HEK293 (cell line): ENCODE results near the gene FBN2.

Source experiments
- CTCF ChIA-PET: fragments of 350-600 bp; formaldehyde crosslinking; extraction: SDS; loops from one replicate; lab custom pipeline; 2021; ENCODE audit warnings: antibody characterized with exemption; lab: Yijun Ruan, JAX
- POLR2A ChIA-PET: fragments of 300-600 bp; formaldehyde crosslinking; extraction: SDS; loops from one replicate; lab custom pipeline; 2020; ENCODE audit warnings: antibody characterized with exemption, inconsistent platforms; lab: Yijun Ruan, JAX
- H3K27ac ChIP-seq: fragments of 200-500 bp; sonication (Bioruptor generic); 2 replicates; pipeline ENCODE4 v1.5.1; 2014; ENCODE audit warnings: low read depth, low read length, control low read depth, inconsistent platforms; ENCODE audit errors: extremely low read depth
- H3K36me3 ChIP-seq, 2 experiments: fragments of 200-500 bp in 1 of 2; sonication (Bioruptor generic) in 1 of 2; 1 replicate in 1 of 2; 2 replicates in 1 of 2; pipeline ENCODE4 v1.5.1; 2014 to 2017; ENCODE audit warnings: inconsistent platforms in 2 of 2, low read length in 2 of 2; ENCODE audit not compliant: control insufficient read depth in 2 of 2, insufficient read depth in 1 of 2
- H3K4me1 ChIP-seq: fragments of 200-500 bp; sonication (Bioruptor generic); 2 replicates; pipeline ENCODE4 v1.5.1; 2014; ENCODE audit warnings: mild to moderate bottlenecking, low read length, inconsistent platforms; ENCODE audit not compliant: control insufficient read depth, insufficient read depth
- H3K4me3 ChIP-seq: 2 replicates; pipeline ENCODE4 v1.5.1; 2011; ENCODE audit warnings: low read depth, mild to moderate bottlenecking, control low read depth, low read length, moderate library complexity
- H3K9me3 ChIP-seq: fragments of 200-500 bp; sonication (Bioruptor generic); 2 replicates; pipeline ENCODE4 v1.5.1; 2014; ENCODE audit warnings: low read depth, low read length, inconsistent platforms; ENCODE audit not compliant: control insufficient read depth, insufficient read depth
- GFI1B ChIP-seq: fragments of 450-650 bp; formaldehyde crosslinking; IDR thresholded peaks from 2 replicates; pipeline ENCODE4 v1.5.1; 2016; ENCODE audit warnings: missing biosample characterization, missing genetic modification characterization
- KLF10 ChIP-seq: fragments of 450-650 bp; IDR thresholded peaks from 2 replicates; pipeline ENCODE4 v1.5.1; 2018; ENCODE audit warnings: missing biosample characterization, mild to moderate bottlenecking, missing genetic modification characterization
- KLF16 ChIP-seq: fragments of 450-650 bp; formaldehyde crosslinking; IDR thresholded peaks from 2 replicates; pipeline ENCODE4 v1.5.1; 2017; ENCODE audit warnings: missing biosample characterization, missing genetic modification characterization
- MZF1 ChIP-seq: fragments of 450-650 bp; formaldehyde crosslinking; IDR thresholded peaks from 2 replicates; pipeline ENCODE4 v1.5.1; 2017; ENCODE audit warnings: missing biosample characterization, missing genetic modification characterization, borderline replicate concordance
- PRDM1 ChIP-seq: fragments of 450-650 bp; formaldehyde crosslinking; IDR thresholded peaks from 2 replicates; pipeline ENCODE4; 2016; ENCODE audit warnings: missing biosample characterization, missing genetic modification characterization
- SALL2 ChIP-seq: fragments of 450-650 bp; formaldehyde crosslinking; IDR thresholded peaks from 2 replicates; pipeline ENCODE4 v1.5.0; 2017; ENCODE audit warnings: missing biosample characterization, mild to moderate bottlenecking, missing genetic modification characterization, borderline replicate concordance
- TSHZ1 ChIP-seq: fragments of 450-650 bp; formaldehyde crosslinking; IDR thresholded peaks from 2 replicates; pipeline ENCODE4 v1.5.1; 2016; ENCODE audit warnings: missing biosample characterization, missing genetic modification characterization, borderline replicate concordance
- ZBTB17 ChIP-seq: fragments of 450-650 bp; formaldehyde crosslinking; IDR thresholded peaks from 2 replicates; pipeline ENCODE4 v1.5.1; 2016; ENCODE audit warnings: missing biosample characterization, missing genetic modification characterization
- ZBTB6 ChIP-seq: fragments of 450-650 bp; formaldehyde crosslinking; IDR thresholded peaks from 2 replicates; pipeline ENCODE4 v1.5.1; 2017; ENCODE audit warnings: missing biosample characterization, missing genetic modification characterization
- ZNF211 ChIP-seq: fragments of 450-650 bp; formaldehyde crosslinking; IDR thresholded peaks from 2 replicates; pipeline ENCODE4 v1.5.1; 2016; ENCODE audit warnings: low read depth, missing biosample characterization, missing genetic modification characterization
- ZNF214 ChIP-seq: fragments of 450-650 bp; formaldehyde crosslinking; IDR thresholded peaks from 2 replicates; pipeline ENCODE4 v1.5.1; 2017; ENCODE audit warnings: missing biosample characterization, mild to moderate bottlenecking, missing genetic modification characterization, borderline replicate concordance
- ZNF248 ChIP-seq: fragments of 450-650 bp; formaldehyde crosslinking; IDR thresholded peaks from 2 replicates; pipeline ENCODE4 v1.5.1; 2017; ENCODE audit warnings: missing biosample characterization, missing genetic modification characterization
- ZNF292 ChIP-seq: fragments of 450-650 bp; formaldehyde crosslinking; IDR thresholded peaks from 2 replicates; pipeline ENCODE4 v1.5.1; 2016; ENCODE audit warnings: low read depth, missing biosample characterization, missing genetic modification characterization, borderline replicate concordance
- ZNF350 ChIP-seq: fragments of 450-650 bp; formaldehyde crosslinking; IDR thresholded peaks from 2 replicates; pipeline ENCODE4 v1.5.0; 2017; ENCODE audit warnings: missing biosample characterization, mild to moderate bottlenecking, missing genetic modification characterization
- ZNF433 ChIP-seq: fragments of 450-650 bp; formaldehyde crosslinking; IDR thresholded peaks from 2 replicates; pipeline ENCODE4 v1.5.1; 2016; ENCODE audit warnings: missing biosample characterization, missing genetic modification characterization, low read depth
- ZNF600 ChIP-seq: fragments of 450-650 bp; formaldehyde crosslinking; IDR thresholded peaks from 2 replicates; pipeline ENCODE4 v1.5.1; 2016; ENCODE audit warnings: missing biosample characterization, missing genetic modification characterization
- ZNF792 ChIP-seq: fragments of 450-650 bp; formaldehyde crosslinking; IDR thresholded peaks from 2 replicates; pipeline ENCODE4 v1.5.1; 2016; ENCODE audit warnings: missing biosample characterization, missing genetic modification characterization
- ZSCAN4 ChIP-seq: fragments of 450-650 bp; formaldehyde crosslinking; IDR thresholded peaks from 2 replicates; pipeline ENCODE4 v1.5.1; 2017; ENCODE audit warnings: missing biosample characterization, missing genetic modification characterization
- ZXDB ChIP-seq: fragments of 450-650 bp; formaldehyde crosslinking; IDR thresholded peaks from 2 replicates; pipeline ENCODE4 v1.5.1; 2016; ENCODE audit warnings: missing biosample characterization, missing genetic modification characterization

Gene FBN2

GRCh38 chr5:128257076-128257475, 281.0 kb downstream of the FBN2 start:
- Histone ChIP-seq H3K27ac (no peak overlapping the region), H3K4me1 (no peaks in the 10 kb centered on the region), H3K36me3 (peaks cover 15 to 32% of the 10 kb centered on the region in 2 experiments; a peak in 2 of 3 replicates), H3K9me3 (no peaks in the 10 kb centered on the region), H3K4me3 (no peak overlapping the region)
- CTCF ChIA-PET, result no interaction called here
- POLR2A ChIA-PET, result no interaction called here
- TF ChIP-seq KLF16 (tag by site-specific recombination), result no peak
- TF ChIP-seq ZBTB17, result no peak
- no peak for TF ChIP-seq ZNF350 (tag by site-specific recombination)
- TF ChIP-seq ZNF433 (tag by site-specific recombination), result no peak
- no peak for TF ChIP-seq ZSCAN4 (tag by site-specific recombination)
- TF ChIP-seq ZBTB6 (tag by site-specific recombination), result no peak

- CTCF ChIA-PET, result interaction anchor here (0.8 to 1.1 kb wide), 3 partner anchors 11 to 692 kb away, joined by 3 to 4 read pairs (median 3); no protein-coding TSS in a partner anchor
- Histone ChIP-seq H3K9me3 (no peaks in the 10 kb centered on the region), H3K4me1 (no peaks in the 10 kb centered on the region), H3K27ac (no peak overlapping the region), H3K36me3 (peaks cover 4 to 13% of the 10 kb centered on the region in 2 experiments; a peak in 2 of 3 replicates), H3K4me3 (no peak overlapping the region)
- TF ChIP-seq ZNF792 (no peak), ZXDB (tag by site-specific recombination) (no peak), ZNF211 (no peak), KLF10 (tag by site-specific recombination) (no peak), ZNF600 (tag by site-specific recombination) (no peak), ZNF248 (no peak), SALL2 (tag by site-specific recombination) (no peak), TSHZ1 (no peak), PRDM1 (tag by site-specific recombination) (no peak), ZNF292 (no peak), GFI1B (tag by site-specific recombination) (no peak), MZF1 (tag by site-specific recombination) (no peak), ZNF214 (tag by site-specific recombination) (no peak)
- POLR2A ChIA-PET, result no interaction called here
Observed at GRCh38 chr5:128254789-128255188, 283.3 kb downstream of the FBN2 start.
